GM21360 (cell line): ENCODE results near the gene TEX44.
A peak's percentile ranks its signal among the peaks of the same experiment; 100 is the strongest.
"Not testable (repeated sequence)": the region's sequence is repeated elsewhere in the genome, so short reads cannot be mapped to it uniquely, and the experiment has no call there.

ENCODE experiments used
- ATAC-seq: cut with Tn5 transposase; IDR thresholded peaks from one replicate; pipeline ENCODE4 v1.9.1; 2021; ENCODE audit warnings: mild to moderate bottlenecking, moderate library complexity; ENCODE audit not compliant: unreplicated experiment

TEX44 gene

GRCh38 chr2:231570915-231571314, 21.7 kb upstream of the TEX44 start:
- ATAC-seq: not testable (repeated sequence)

DNA sequence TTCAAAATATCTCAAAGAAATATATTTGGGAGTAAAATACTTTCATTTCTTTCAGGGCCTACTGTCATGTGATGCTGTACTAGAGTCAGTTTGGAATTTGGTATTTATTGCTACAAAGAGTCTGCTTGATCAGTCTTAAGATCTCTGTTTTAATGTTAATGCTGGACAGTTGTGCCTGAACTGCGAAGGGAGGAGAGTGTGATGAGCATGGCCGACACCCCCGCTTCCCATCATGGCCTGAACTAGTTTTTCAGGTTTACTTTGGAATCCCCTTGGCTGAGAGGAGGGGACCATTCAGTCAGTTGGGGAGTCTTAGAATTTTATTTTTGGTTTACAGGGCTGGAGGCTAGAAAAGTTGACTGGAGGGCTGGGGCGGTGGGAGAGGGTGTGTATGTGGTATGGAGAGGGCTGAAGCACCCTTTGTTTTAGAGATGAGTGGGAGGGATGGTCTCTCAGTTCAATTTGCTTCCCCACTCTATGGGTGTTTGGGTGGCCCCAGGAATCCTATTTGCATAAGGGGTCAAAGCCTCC, 20.9 kb upstream of the TEX44 start:
- ATAC-seq: no peak

DNA sequence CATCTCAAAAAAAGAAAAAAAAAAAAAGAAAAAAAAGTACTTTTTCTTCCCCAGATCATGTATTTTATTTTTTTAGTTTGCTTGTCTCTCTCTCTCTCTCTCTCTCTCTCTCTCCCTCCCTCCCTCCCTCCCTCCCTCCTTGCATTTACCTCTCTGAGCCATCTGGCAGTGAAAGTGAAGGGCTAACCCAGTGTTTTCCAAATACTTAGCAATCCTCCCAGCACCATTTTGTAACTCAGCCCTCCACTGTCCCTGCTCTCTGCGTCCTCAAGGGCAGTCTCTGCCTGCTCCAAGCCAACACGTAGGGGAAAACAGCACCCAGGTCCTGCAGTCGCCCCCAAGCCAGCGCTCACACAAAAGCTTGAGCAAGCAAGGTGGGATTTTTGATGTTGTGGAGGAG, 19.6 kb upstream of the TEX44 start:
- ATAC-seq: no peak

- no peak for ATAC-seq
Measured at GRCh38 chr2:231573698-231574421, 18.8 kb upstream of the TEX44 start.

DNA sequence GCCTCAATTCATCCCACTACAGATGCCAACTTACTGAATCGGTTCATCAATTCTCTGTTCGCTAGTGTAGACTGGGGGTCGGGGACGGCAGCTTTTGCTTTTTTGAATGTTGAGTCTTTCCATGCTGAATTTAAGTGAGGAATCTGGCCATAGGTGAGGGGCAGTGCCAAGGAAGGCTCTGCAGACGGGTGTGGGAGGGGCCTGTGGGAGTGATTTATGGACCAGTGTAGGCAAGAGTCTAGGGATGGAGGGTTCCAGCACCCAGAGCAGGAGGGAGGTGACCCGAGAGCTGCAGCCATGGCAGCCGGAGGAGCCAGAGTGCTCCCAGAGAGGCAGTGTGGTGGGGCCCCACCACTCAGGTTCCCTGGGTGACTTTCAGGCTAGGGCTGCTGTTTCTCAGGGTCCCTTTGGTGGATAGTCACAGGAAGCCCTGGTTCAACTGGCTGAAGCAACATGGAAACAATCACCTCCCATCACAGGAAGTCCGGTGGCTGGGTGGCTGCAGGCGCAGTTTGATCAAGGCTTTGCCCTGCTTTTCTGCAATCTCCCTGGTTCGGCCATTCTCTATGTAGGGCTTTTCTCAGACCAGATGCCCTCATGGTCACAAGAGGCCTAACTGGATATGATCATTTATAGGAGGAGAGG, 16.9 kb upstream of the TEX44 start:
- ATAC-seq: no peak

- no peak for ATAC-seq
Measured at GRCh38 chr2:231576465-231576864, 16.2 kb upstream of the TEX44 start.

DNA sequence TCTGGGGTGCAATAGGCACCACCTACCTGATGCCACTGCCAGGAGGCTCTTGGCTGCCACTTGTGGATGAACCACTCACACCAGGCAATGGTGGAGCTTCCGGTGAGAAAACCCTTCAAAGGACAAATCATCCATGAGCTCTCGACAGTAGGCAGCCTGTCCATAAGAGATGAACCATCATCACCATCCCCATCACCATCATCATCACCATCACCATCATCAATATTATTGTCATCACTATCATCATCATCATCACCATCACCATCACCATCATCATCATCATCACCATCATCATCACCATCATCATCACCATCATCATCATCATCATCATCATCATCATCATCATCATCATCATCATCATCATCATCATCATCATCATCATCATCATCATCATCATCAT, 14.0 kb upstream of the TEX44 start:
- ATAC-seq: not testable (repeated sequence)

DNA sequence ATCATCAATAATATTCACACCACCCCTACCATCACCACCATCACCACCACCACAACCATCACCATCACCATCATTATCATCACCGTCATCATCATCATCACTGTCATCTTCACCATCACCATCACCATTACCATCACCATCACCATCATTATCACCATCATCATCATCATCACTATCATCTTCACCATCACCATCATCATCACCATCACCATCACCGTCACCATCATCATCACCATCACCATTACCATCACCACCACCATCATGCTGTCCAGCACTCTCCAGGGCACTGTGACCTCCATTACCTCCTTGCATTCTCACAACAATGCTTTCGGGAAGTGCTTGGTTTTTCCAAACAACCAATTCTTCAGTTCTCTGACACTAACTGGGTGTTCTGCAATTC, 13.1 kb upstream of the TEX44 start:
- ATAC-seq: no peak

GRCh38 chr2:231581328-231581727, 11.3 kb upstream of the TEX44 start:
- ATAC-seq: no peak

GRCh38 chr2:231583982-231584381, 8.7 kb upstream of the TEX44 start:
- ATAC-seq: no peak

- not testable (repeated sequence) for ATAC-seq
Measured at GRCh38 chr2:231587744-231588143, 4.9 kb upstream of the TEX44 start.

DNA sequence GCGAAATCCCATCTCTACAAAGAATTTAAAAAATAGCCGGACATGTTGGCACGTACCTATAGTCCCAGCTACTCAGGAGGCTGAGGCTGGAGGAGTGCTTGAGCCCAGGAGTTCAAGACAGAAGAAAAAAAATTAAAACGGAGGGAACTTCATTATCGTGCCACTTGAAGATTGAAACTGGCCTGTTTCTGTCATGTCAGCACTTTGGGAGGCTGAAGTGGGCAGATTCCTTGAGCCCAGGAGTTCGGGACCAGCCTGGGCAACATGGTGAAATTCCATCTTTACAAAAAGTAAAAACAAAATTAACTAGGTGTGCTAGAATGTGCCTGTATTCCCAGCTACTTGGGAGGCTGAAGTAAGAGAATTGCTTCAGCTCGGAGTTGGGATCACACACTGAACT, 3.0 kb upstream of the TEX44 start:
- ATAC-seq: no peak

DNA sequence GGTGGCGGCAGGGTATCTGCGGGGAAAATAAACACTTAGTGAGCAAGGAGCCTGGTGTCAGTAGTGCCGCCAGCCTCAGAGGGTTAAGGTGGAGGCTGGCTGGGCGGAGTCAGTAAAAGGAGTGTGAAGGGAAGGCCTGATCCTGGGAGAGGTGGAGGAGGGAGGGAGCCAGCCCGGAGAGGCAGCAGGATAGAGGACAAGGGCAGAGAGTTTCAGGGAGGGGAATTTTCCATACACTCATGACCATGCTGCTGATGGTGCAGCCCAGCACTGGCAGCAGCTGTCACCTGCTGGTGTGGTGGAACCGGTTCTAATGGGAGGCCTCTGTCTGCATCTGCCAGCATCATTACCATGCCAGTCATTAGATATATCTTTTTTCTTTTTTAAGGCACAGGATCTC, 2.0 kb upstream of the TEX44 start:
- ATAC-seq: no peak

DNA sequence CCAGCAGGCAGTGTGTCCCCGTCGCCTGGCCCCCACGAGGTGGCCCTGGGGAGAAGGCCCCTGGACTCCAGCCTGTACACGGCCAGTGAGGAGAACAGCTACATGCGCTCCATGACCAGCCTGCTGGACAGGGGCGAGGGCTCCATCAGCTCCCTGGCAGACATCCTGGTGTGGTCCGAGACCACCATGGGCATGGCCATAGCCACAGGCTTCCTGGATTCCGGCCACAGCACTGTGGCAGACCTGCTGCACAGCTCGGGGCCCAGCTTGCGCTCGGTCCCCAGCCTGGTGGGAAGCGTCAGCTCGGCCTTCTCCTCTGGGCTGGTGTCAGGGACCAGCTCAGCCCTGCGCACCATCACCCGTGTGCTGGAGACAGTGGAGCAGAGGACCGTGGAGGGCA, 1.0 kb downstream of the TEX44 start:
- ATAC-seq: no peak

DNA sequence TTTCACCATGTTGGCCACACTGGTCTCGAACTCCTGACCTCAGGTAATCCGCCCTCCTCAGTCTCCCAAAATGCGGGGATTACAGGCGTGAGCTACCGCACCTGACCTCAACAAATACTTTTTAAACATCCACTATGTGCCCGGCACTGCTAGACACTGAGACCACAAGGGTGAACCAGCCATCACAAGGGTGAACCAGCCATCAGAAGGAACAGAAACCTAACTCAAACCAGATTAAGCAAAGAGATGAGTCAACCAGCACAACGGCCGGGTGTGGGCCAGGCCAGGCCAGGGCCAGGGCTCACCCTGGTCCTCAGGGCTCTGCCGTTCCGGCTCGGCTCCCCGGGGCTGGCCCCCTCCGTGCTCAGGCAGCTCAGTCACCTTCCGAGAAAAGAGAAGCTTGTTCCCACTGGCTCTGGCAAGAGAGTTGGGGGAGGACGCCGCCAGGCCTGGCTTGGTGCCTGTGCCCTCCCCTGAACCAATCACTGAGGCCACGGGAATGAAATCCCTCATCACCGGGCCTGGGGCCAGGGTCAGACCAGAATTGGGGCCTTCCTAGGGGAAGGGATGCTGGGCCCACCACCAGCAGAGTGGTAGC, 4.4 kb downstream of the TEX44 start:
- no peak for ATAC-seq

DNA sequence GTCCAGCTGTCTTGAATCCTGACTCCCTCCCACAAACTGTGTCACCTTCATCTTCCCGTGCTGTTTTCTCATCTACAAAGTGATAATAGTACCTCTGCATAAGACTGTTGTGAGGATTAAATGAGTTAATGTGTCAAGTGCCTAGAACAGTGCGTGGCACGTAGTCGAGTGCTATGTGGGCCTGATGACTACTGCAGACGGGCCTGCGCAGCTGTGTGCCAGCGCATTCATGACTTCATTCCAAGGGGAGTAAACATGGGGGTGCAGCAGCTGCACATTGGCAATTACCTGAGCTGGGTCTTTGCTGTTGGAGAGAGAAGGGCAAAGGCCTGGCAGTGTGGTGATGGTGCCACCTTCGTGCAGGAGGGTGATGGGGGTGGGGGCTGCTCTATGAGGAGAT, 5.0 kb downstream of the TEX44 start:
- ATAC-seq: no peak

DNA sequence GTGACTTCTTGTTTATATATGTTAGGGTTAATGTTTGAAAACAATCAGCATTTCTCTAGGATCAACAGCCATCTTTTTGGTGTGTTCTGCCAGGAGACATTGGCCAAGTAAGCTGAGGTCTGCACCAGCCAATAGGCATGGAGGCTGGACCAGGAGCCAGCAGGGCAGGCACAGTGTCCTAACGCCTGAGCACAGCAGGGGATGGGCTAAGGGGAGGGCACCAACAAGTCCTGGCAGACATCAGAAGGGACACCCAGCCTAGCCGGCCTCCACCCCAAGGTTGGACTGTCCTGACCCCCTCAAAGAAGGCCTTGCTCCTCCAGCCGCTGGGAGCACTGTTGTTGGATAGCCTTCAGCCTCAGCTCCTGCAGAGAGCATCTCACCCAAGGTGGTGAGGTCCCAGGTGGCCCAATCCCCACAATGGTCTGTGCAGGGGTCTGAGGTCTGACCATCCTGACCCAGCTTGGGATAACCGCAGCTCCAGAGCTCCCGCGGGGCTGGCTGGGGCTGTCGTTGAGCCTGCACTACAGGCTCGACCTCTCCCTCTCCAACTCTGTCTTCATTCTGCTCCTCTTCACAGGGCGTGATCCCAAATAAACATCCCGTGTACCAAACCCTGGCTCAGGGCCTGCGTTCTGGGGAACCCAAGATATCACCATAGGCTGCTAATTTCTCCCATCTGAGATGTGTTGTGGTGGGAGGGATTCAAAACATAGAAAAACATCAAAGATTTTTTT, 8.1 kb downstream of the TEX44 start:
- no peak for ATAC-seq

- ATAC-seq: peak; percentile 34
Measured at GRCh38 chr2:231601356-231602229, 8.9 kb downstream of the TEX44 start.

DNA sequence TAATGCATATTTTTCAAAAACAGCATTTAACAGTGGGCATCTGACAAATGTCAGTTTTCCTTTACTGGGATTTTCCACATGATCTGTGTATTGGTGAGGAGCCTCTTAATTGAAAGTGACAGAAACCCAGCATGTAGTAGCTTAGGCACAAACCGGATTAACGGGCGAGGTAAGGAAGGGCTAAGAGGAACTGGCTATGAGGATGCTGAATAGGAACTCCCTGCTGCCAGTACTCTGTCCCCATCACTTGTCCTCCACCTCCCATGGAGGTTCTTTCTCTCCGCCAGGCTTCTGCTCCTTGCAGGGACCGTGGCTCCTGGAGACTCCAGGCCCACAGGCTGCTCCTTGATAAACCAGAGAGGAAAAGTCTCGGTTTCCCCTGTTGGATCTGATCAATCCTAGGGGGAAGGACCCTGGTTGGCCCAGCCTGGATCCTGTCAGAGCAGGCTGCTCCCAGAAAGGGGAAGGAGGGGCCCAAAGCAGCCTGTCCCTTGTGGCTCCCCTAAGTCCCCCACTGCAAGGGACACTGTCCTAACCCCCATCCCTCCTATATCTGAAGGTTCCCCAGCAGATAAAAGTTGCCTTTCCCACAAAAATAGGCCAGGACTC, 10.3 kb downstream of the TEX44 start:
- no peak for ATAC-seq

- ATAC-seq: no peak
Measured at GRCh38 chr2:231604101-231604684, 11.5 kb downstream of the TEX44 start.
